HG03045 (cell line): ENCODE data around the gene TCF12.
"Not testable (repeated sequence)": the region's sequence is repeated elsewhere in the genome, so short reads cannot be mapped to it uniquely, and the experiment has no call there.

Source experiments
- ATAC-seq: cut with Tn5 transposase; IDR thresholded peaks from one replicate; pipeline ENCODE4 v1.9.1; 2021; ENCODE audit warnings: mild to moderate bottlenecking, moderate library complexity; ENCODE audit not compliant: unreplicated experiment

TCF12 gene

GRCh38 chr15:57086857-57087427 lies 168.5 kb downstream of the TCF12 start:
- no peak for ATAC-seq

GRCh38 chr15:57089815-57090495 lies 171.5 kb downstream of the TCF12 start:
- no peak for ATAC-seq

- no peak for ATAC-seq
Observed at GRCh38 chr15:57090496-57090859, 172.0 kb downstream of the TCF12 start.

DNA sequence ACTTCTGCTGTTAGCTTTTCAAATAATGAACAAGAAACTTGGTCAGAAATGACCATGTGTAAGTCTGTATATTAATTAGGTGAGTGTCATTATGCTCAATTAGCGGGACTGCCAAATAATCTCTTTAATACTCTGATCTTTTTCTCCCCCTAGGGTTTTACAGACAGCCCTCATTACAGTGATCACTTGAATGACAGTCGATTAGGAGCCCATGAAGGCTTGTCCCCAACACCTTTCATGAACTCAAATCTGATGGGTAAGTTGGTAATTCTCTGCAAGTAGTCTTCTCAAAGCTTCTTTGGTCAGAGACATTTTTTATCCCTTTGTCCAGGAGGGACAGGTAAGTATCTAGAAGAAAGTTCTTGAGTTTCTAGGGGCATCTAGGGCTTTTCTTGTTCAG lies 173.2 kb downstream of the TCF12 start:
- ATAC-seq, result no peak

GRCh38 chr15:57092252-57092651 lies 173.8 kb downstream of the TCF12 start:
- ATAC-seq, result no peak

DNA sequence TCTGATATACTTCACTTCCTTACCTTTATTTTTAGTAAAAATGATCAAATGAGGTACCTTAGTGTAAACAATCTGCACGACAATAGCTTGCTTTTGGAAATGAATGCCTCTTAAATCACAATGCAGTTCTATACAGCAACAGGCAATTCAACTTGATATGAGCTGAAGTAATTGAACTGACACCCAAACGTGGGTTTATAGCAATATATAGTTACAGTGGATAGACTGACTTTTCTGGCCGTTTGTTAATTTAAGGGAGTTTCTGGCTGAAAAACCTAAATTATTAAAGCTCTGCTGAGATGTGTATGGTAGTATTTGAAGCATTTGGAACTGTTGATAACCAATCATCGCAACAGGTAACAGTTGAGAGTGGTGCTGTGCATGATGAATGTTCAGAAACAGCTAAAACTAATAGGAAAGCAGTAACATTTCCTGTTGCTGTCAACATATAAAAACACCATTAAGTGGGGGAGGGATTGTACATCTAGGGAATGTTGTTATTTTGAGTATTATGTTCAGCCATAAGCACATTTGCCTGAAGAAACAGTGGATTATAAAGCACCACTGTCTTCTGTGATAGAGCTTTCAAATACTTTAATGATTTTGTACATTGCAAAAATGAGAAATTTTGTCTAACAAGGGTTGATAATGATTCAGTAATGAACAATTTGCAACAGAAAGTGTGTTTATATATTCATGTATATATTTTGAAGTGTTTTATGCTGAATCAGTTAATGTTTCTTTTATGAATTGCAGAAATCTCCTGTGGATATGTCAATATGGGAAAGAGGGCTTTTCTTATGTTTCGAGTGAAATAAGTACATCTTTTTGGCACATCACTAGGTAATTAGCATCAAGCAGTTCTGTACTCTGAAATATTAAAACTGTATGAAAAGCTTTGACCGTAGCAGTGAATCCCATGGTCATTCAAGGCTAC lies 176.1 kb downstream of the TCF12 start:
- ATAC-seq, result no peak

GRCh38 chr15:57095896-57096295 lies 177.5 kb downstream of the TCF12 start:
- no peak for ATAC-seq

GRCh38 chr15:57097246-57097645 lies 178.8 kb downstream of the TCF12 start:
- no peak for ATAC-seq

GRCh38 chr15:57097919-57098543 lies 179.6 kb downstream of the TCF12 start:
- not testable (repeated sequence) for ATAC-seq

- ATAC-seq, result no peak
Observed at GRCh38 chr15:57098896-57099295, 180.5 kb downstream of the TCF12 start.

- ATAC-seq, result no peak
Observed at GRCh38 chr15:57100136-57100539, 181.7 kb downstream of the TCF12 start.

DNA sequence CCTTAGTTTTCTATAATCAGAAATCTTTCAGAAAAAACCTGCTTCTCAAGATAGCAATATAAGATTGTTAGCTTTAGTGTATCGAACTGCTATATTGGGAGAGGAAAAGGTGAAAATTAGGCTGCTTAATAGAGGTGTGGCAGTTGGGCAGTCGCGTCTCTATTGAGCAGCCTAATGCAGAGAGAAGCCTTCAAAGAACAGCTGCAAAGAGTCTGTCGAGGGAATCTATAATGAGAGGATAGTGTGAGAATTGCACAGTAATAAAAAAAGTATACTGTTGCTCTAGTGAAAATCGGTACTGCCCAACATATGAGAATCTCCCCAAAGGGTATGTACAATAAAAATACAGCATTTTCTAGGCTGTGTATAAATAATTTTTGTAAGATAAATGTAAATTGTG lies 184.4 kb downstream of the TCF12 start:
- no peak for ATAC-seq

DNA sequence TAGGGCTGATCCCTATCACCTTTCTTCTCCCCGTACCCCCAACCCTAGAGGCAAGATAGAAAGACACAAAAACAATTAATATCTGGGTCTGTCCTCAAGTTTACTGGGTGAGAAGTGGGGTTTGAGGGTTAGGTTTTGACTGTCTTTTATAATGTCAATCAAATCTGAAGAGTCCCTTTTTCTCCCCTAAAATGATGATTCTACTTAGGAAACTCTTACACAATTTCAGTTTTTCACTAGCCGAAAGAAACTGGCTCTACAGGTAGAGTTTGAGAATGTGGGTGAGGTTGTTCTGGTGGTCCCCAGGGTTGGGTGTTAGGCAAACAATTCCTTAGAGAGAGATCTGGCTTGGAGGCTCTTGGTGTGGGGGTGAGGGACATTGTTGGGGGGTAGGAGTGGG lies 189.9 kb downstream of the TCF12 start:
- ATAC-seq, result no peak

GRCh38 chr15:57109005-57109404 lies 190.6 kb downstream of the TCF12 start:
- no peak for ATAC-seq

DNA sequence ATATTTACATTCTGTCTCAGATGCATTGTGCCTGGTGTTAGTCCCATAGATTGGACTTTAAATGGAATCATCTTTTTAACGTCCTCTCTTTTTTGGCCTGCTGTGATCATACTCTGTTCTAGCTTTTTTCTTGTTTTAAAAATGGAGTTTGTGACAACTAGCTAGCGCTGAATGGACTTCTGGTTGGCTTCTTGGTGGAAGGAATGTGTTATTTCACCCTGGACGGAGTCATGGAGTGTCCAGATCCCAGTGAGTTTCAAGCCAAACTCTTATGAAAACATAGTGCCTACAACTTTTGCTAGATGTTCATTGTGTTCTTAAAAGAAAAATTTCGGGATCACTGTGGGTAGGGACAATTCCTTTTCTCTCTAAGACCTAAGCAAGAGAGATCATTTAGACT lies 192.6 kb downstream of the TCF12 start:
- ATAC-seq, result no peak

- no peak for ATAC-seq
Observed at GRCh38 chr15:57112178-57112577, 193.7 kb downstream of the TCF12 start.

DNA sequence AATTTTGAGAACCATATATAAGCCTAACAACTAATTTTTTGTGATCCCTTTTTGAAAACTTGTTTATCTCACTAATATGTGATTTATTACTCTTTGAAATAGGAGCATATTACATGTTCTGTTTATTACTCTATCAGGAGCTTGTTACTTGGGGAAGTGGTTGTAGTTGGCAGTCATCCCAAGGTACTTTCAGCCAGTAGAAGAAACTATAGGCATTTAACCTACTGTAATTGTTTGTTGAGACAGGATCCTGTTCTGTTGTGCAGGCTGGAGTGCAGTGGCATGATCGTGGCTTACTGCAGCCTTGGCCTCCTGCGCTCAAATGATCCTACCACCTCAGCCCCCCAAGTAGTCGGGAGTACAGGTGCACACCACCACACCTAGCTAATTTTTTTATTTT lies 195.6 kb downstream of the TCF12 start:
- ATAC-seq, result no peak

DNA sequence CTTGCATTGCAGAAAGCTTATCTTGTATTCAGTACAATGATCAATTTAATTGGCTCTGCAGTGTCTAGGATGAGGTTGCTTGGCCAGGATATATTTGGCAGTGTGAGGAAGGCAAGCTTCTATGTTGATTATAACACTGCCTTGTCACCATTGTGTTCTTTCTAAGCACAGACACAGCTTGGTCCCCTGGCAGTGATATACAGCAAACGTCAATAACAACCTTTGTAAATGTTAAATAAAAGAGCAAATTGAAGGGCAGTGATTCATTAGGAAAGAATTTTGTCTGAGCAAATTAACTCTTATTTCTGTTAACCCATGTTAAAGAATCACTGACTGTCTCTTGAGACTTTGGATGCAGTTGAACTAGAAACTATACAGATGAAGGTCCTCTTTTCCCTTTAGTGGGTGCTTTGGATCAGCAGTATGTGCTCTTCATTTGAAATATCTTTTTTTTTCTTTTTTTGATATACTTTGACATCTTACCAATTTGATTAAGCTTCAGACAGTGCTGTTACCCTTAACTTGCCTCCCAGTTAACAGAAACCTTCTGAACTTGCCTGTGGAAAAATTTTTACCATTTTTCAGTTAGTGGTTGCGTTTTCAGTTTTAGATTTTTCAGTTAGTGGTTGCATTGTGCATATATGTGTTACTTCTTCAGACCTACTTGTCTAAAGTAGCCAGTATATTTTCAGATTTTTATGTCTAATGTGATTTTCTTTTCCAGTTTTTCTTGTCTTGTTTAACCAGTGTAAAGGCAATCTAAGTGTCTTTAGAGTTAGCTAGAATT lies 199.8 kb downstream of the TCF12 start:
- no peak for ATAC-seq

DNA sequence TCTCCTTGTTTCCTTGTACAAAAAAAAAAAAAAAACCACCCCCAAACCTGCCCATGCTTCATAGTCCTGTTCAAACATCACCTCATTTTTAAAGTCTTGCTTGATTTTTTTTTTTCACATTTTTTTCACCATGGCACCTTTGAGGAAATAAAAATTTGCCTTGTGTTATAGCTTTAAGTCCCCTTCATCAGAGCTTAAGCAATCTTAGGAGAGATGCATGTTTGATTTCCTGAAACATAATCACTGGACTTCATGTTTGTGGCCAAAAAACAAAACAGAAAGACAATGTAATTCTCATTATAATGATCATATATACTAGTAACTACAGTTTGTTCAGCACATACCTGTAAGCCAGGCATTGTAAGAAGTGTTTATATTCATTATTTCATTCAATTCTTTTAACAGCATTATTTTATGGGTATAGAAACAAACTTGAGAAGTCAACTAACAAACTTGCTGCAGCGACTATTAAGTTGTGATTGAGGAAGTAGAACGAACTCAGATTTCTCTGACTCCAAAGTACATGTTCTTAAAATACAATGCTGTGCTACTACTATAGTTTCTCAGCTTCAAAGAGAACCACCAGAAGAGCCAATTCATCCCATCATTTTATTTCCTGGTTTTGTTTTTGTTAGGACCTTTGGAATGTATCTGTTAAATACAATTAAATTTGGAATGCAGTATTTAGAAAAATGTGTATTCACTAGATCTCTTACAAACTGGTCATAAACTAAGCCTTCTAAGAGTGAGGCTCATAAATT lies 203.8 kb downstream of the TCF12 start:
- no peak for ATAC-seq

- ATAC-seq, result no peak
Observed at GRCh38 chr15:57124036-57124435, 205.6 kb downstream of the TCF12 start.
